ENCODE data around the gene SPEG. TPM values are rescaled to one million over a fixed set of nuclear protein-coding genes. Genes with fewer than 3 reads are reported as not detected.

Gene SPEG
- total and polyA plus RNA-seq, 10 donors, result 0.74 to 8.2 (median 3.7) TPM

GRCh38 chr2:219517954-219518778, 83.5 kb downstream of the SPEG start:
- TF ChIP-seq POLR2A (IDR thresholded peaks at IDR 0.05), result no peak
- no peak for TF ChIP-seq POLR2AphosphoS5 (IDR thresholded peaks at IDR 0.05)
- no peak for TF ChIP-seq CTCF (IDR thresholded peaks at IDR 0.05 in 8 of 11, conservative IDR thresholded peaks at IDR 0.05 in 3 of 11)
- no peak for DNase-seq
- peaks cover 6 to 36% (median 21%) of the 10 kb centered on the region in 6 donors for H3K4me1 ChIP-seq
- peaks cover 5 to 100% (median 67%) of the 10 kb centered on the region in 7 donors for H3K27me3 ChIP-seq (replicated peaks in 1 of 7)
- no peak overlapping the region for H3K27ac ChIP-seq
- no peaks in the 10 kb centered on the region for H3K36me3 ChIP-seq
- 57 to 63% (median 60%) methylated on average over 9 to 10 of the region's 10 CpGs for WGBS, 5 donors
- intact Hi-C loops (cut with DNase I; ENCODE audit: low total_unique reads), result no loop called here
- no peak overlapping the region for H3K4me3 ChIP-seq
- no peaks in the 10 kb centered on the region for H3K9me3 ChIP-seq

DNA sequence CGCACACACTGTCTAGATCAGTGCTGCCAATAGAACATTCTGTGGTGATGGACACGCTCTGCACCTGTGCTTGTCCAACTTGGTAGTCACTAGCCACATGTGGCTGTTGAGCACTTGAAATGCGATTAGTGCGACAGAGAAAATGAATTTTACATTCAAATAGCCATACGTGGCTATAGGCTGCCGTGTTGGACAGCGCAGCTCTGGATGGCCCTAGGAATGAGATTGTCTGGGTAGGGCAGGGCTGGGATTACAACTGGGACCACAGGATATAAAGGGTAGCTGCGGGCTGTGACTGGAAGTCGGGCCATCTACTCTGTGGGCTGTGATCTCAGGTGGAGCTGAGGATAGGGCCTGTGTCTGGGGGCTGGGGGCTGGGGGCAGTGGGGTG, 84.9 kb downstream of the SPEG start:
- DNase-seq, result no peak
- peaks cover 6 to 30% (median 18%) of the 10 kb centered on the region in 6 donors for H3K4me1 ChIP-seq
- TF ChIP-seq POLR2AphosphoS5 (IDR thresholded peaks at IDR 0.05) (no peak), CTCF (IDR thresholded peaks at IDR 0.05 in 8 of 11, conservative IDR thresholded peaks at IDR 0.05 in 3 of 11) (no peak), POLR2A (IDR thresholded peaks at IDR 0.05) (no peak)

GRCh38 chr2:219520079-219520478, 85.4 kb downstream of the SPEG start:
- DNase-seq, result no peak
- Histone ChIP-seq H3K27me3 (replicated peaks in 1 of 7) (peaks cover 6 to 100% (median 66%) of the 10 kb centered on the region in 7 donors), H3K27ac (no peak overlapping the region), H3K4me1 (peaks cover 6 to 28% (median 18%) of the 10 kb centered on the region in 6 donors), H3K4me3 (no peak overlapping the region), H3K9me3 (no peaks in the 10 kb centered on the region), H3K36me3 (no peaks in the 10 kb centered on the region)
- intact Hi-C loops (cut with DNase I; ENCODE audit: low total_unique reads), result no loop called here
- TF ChIP-seq POLR2AphosphoS5 (IDR thresholded peaks at IDR 0.05), result no peak
- no peak for TF ChIP-seq POLR2A (IDR thresholded peaks at IDR 0.05)
- no peak for TF ChIP-seq CTCF (IDR thresholded peaks at IDR 0.05 in 8 of 11, conservative IDR thresholded peaks at IDR 0.05 in 3 of 11)
- 59 to 74% (median 63%) methylated on average over 8 of the region's 8 CpGs for WGBS, 5 donors

More for the DNA sequence above, 84.9 kb downstream of the SPEG start:
- H3K36me3 ChIP-seq, result no peaks in the 10 kb centered on the region
- H3K27me3 ChIP-seq (replicated peaks in 1 of 7), result peaks cover 6 to 100% (median 66%) of the 10 kb centered on the region in 7 donors
- no peak overlapping the region for H3K27ac ChIP-seq
- intact Hi-C loops (cut with DNase I; ENCODE audit: low total_unique reads), result no loop called here
- H3K9me3 ChIP-seq, result no peaks in the 10 kb centered on the region
- 85 to 94% (median 88%) methylated on average over 9 of the region's 9 CpGs for WGBS, 5 donors
- H3K4me3 ChIP-seq, result no peak overlapping the region
